ENCODE measurements around the gene TRPC4AP.
A peak's percentile ranks its signal among the peaks of the same experiment; 100 is the strongest.

The TRPC4AP gene

GRCh38 chr20:34967421-34967820, 125.2 kb downstream of the TRPC4AP start:
- DNase-seq: no peak

GRCh38 chr20:34965051-34965450, 127.6 kb downstream of the TRPC4AP start:
- no peak for DNase-seq

- DNase-seq: no peak
These were observed 128.1 kb downstream of the TRPC4AP start for GRCh38 chr20:34964486-34964885.

GRCh38 chr20:34956751-34957472, 135.7 kb downstream of the TRPC4AP start:
- DNase-seq: no peak

GRCh38 chr20:34956041-34956458, 136.6 kb downstream of the TRPC4AP start:
- no peak for DNase-seq

- peak; percentile 86 for DNase-seq
These were observed 137.2 kb downstream of the TRPC4AP start, which contains the start of the genes GSS and MYH7B for GRCh38 chr20:34955231-34956040. TSS of gene GSS (minus strand) at chr20:34955806. CDS start at chr20:34951852, 3,954 bp downstream. TSS of gene MYH7B (plus strand) at chr20:34955868. CDS start at chr20:34978006, 22,138 bp downstream.

- peak; percentile 42 for DNase-seq
These were observed 137.7 kb downstream of the TRPC4AP start for GRCh38 chr20:34954904-34955230.

- no peak for DNase-seq
These were observed 138.6 kb downstream of the TRPC4AP start for GRCh38 chr20:34953960-34954359.

- no peak for DNase-seq
These were observed 139.9 kb downstream of the TRPC4AP start for GRCh38 chr20:34952671-34953070.
